Measurements from ENCODE around the gene FCRLA. TPM values are rescaled to one million over a fixed set of nuclear protein-coding genes. Genes with fewer than 3 reads are reported as not detected.

The FCRLA gene
- total RNA-seq, 1 experiment from 2014 or later = 0.15 TPM

DNA sequence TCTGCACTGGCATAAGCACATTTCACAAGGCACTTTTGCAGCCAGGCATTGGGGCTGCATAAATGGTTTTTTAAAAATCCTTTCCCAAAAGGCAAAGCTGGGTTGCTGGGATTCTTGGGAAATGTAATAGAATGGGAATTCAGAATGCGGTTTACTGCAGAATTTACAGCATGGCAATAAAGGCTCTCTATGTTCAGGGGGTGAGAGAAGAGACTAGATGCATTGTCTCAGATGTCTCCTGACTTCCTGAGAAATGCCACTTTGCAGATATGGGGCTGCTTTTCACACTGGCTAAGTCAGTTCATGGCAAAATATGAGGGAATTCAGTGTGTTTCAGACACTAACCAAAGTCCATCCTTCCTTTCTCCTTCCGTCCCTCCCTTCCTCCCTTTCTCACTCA is 30.6 kb upstream of the FCRLA start:
- DNase-seq (ENCODE audit: low spot score) (no peak), ATAC-seq (no peak)
- Mint-ChIP-seq H3K27ac (no peak overlapping the region), H3K36me3 (no peaks in the 10 kb centered on the region), H3K9me3 (no peaks in the 10 kb centered on the region), H3K4me3 (no peak overlapping the region), H3K27me3 (ENCODE audit: low read depth) (no peaks in the 10 kb centered on the region), H3K4me1 (peaks cover 19% of the 10 kb centered on the region)
- CTCF ChIA-PET = interaction anchor here (1.0 kb wide), 1 partner anchor 62 kb away, joined by 3 read pairs; no protein-coding TSS in a partner anchor
- POLR2A ChIA-PET = no interaction called here
- TF ChIP-seq, protein P1, sequence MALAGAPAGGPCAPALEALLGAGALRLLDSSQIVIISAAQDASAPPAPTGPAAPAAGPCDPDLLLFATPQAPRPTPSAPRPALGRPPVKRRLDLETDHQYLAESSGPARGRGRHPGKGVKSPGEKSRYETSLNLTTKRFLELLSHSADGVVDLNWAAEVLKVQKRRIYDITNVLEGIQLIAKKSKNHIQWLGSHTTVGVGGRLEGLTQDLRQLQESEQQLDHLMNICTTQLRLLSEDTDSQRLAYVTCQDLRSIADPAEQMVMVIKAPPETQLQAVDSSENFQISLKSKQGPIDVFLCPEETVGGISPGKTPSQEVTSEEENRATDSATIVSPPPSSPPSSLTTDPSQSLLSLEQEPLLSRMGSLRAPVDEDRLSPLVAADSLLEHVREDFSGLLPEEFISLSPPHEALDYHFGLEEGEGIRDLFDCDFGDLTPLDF (CRISPR knock-in tag; IDR thresholded peaks at IDR 0.05) = no peak
- TF ChIP-seq, protein P2, sequence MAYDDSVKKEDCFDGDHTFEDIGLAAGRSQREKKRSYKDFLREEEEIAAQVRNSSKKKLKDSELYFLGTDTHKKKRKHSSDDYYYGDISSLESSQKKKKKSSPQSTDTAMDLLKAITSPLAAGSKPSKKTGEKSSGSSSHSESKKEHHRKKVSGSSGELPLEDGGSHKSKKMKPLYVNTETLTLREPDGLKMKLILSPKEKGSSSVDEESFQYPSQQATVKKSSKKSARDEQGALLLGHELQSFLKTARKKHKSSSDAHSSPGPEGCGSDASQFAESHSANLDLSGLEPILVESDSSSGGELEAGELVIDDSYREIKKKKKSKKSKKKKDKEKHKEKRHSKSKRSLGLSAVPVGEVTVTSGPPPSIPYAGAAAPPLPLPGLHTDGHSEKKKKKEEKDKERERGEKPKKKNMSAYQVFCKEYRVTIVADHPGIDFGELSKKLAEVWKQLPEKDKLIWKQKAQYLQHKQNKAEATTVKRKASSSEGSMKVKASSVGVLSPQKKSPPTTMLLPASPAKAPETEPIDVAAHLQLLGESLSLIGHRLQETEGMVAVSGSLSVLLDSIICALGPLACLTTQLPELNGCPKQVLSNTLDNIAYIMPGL (CRISPR knock-in tag; IDR thresholded peaks at IDR 0.05) = no peak
- TF ChIP-seq FOXJ3 (CRISPR knock-in tag; IDR thresholded peaks at IDR 0.05; ENCODE audit: borderline replicate concordance) = no peak
- no peak for TF ChIP-seq ZNF396 (CRISPR knock-in tag; IDR thresholded peaks at IDR 0.05; ENCODE audit: borderline replicate concordance)
- TF ChIP-seq MXD4 (CRISPR knock-in tag; IDR thresholded peaks at IDR 0.05; ENCODE audit: borderline replicate concordance) = no peak
- no peak for TF ChIP-seq CREB1 (CRISPR knock-in tag; IDR thresholded peaks at IDR 0.05)
- TF ChIP-seq ZNF317 (CRISPR knock-in tag; IDR thresholded peaks at IDR 0.05; ENCODE audit: borderline replicate concordance, low read depth) = no peak
- no peak for TF ChIP-seq TEAD4 (CRISPR knock-in tag; IDR thresholded peaks at IDR 0.05)
- TF ChIP-seq, protein P3, sequence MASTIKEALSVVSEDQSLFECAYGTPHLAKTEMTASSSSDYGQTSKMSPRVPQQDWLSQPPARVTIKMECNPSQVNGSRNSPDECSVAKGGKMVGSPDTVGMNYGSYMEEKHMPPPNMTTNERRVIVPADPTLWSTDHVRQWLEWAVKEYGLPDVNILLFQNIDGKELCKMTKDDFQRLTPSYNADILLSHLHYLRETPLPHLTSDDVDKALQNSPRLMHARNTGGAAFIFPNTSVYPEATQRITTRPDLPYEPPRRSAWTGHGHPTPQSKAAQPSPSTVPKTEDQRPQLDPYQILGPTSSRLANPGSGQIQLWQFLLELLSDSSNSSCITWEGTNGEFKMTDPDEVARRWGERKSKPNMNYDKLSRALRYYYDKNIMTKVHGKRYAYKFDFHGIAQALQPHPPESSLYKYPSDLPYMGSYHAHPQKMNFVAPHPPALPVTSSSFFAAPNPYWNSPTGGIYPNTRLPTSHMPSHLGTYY (CRISPR knock-in tag; IDR thresholded peaks at IDR 0.05) = no peak
- TF ChIP-seq, protein P4, sequence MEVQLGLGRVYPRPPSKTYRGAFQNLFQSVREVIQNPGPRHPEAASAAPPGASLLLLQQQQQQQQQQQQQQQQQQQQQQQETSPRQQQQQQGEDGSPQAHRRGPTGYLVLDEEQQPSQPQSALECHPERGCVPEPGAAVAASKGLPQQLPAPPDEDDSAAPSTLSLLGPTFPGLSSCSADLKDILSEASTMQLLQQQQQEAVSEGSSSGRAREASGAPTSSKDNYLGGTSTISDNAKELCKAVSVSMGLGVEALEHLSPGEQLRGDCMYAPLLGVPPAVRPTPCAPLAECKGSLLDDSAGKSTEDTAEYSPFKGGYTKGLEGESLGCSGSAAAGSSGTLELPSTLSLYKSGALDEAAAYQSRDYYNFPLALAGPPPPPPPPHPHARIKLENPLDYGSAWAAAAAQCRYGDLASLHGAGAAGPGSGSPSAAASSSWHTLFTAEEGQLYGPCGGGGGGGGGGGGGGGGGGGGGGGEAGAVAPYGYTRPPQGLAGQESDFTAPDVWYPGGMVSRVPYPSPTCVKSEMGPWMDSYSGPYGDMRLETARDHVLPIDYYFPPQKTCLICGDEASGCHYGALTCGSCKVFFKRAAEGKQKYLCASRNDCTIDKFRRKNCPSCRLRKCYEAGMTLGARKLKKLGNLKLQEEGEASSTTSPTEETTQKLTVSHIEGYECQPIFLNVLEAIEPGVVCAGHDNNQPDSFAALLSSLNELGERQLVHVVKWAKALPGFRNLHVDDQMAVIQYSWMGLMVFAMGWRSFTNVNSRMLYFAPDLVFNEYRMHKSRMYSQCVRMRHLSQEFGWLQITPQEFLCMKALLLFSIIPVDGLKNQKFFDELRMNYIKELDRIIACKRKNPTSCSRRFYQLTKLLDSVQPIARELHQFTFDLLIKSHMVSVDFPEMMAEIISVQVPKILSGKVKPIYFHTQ (CRISPR knock-in tag; IDR thresholded peaks at IDR 0.05) = no peak
- TF ChIP-seq NFYB (CRISPR knock-in tag; conservative IDR thresholded peaks at IDR 0.05; ENCODE audit: low read depth) = no peak

DNA sequence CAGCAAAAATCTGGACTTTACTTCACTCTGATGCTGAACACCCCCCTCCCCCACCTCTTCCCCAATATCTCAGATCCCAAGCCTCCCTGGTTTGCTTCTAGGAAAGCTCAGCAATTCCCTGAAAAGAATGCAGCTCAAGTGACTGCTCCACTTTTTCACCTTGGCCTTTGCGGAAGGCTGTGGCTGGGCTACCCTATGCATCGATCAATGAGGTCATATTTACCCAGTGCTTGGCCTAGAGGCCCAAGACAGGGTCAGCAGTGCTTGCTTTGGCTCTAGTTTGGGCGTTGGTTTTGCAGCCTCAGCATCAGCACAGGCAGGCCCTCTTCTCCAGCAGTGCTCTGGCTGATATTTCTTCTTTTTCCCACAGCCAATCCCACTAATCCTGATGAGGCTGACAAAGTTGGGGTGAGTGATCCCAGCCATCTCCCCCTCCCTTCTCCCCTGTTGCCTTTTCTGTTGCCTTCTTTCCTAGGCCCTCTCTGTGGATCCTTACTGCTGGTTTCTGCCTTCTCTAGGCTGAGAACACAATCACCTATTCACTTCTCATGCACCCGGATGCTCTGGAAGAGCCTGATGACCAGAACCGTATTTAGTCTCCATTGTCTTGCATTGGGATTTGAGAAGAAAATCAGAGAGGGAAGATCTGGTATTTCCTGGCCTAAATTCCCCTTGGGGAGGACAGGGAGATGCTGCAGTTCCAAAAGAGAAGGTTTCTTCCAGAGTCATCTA is 29.9 kb upstream of the FCRLA start:
- DNase-seq (ENCODE audit: low spot score) = no peak
- Mint-ChIP-seq H3K4me1 (peaks cover 15% of the 10 kb centered on the region), H3K4me3 (no peak overlapping the region), H3K27ac (no peak overlapping the region; the same call in 1 of the 2 replicates), H3K36me3 (no peaks in the 10 kb centered on the region), H3K9me3 (no peaks in the 10 kb centered on the region), H3K27me3 (ENCODE audit: low read depth) (no peaks in the 10 kb centered on the region)
- ChIA-PET POLR2A (no interaction called here), CTCF (interaction anchor here (0.7 to 1.0 kb wide), 2 partner anchors 60 to 61 kb away, joined by 3 read pairs; no protein-coding TSS in a partner anchor)
- ATAC-seq = peak; percentile 38; the same call in 1 of the 2 replicates
- TF ChIP-seq FOXK1 (CRISPR knock-in tag; IDR thresholded peaks at IDR 0.05) = no peak
- TF ChIP-seq TCF7 (CRISPR knock-in tag; IDR thresholded peaks at IDR 0.05; ENCODE audit: low read depth) = no peak
- TF ChIP-seq ELF4 (CRISPR knock-in tag; IDR thresholded peaks at IDR 0.05; ENCODE audit: low read depth) = no peak
- TF ChIP-seq, protein P5, sequence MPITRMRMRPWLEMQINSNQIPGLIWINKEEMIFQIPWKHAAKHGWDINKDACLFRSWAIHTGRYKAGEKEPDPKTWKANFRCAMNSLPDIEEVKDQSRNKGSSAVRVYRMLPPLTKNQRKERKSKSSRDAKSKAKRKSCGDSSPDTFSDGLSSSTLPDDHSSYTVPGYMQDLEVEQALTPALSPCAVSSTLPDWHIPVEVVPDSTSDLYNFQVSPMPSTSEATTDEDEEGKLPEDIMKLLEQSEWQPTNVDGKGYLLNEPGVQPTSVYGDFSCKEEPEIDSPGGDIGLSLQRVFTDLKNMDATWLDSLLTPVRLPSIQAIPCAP (CRISPR knock-in tag; IDR thresholded peaks at IDR 0.05) = no peak
- no peak for TF ChIP-seq ZNF263 (CRISPR knock-in tag; IDR thresholded peaks at IDR 0.05; ENCODE audit: low read depth)
- TF ChIP-seq ESRRA (CRISPR knock-in tag; IDR thresholded peaks at IDR 0.05; ENCODE audit: borderline replicate concordance) = no peak
- TF ChIP-seq, protein P6, sequence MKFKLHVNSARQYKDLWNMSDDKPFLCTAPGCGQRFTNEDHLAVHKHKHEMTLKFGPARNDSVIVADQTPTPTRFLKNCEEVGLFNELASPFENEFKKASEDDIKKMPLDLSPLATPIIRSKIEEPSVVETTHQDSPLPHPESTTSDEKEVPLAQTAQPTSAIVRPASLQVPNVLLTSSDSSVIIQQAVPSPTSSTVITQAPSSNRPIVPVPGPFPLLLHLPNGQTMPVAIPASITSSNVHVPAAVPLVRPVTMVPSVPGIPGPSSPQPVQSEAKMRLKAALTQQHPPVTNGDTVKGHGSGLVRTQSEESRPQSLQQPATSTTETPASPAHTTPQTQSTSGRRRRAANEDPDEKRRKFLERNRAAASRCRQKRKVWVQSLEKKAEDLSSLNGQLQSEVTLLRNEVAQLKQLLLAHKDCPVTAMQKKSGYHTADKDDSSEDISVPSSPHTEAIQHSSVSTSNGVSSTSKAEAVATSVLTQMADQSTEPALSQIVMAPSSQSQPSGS (CRISPR knock-in tag; IDR thresholded peaks at IDR 0.05; ENCODE audit: borderline replicate concordance, low read depth) = no peak
- no peak for TF ChIP-seq ZNF396 (CRISPR knock-in tag; IDR thresholded peaks at IDR 0.05; ENCODE audit: borderline replicate concordance)
- no peak for TF ChIP-seq TEAD4 (CRISPR knock-in tag; IDR thresholded peaks at IDR 0.05)
